ENCODE data around the gene SERPINB10. TPM values are rescaled to one million over a fixed set of nuclear protein-coding genes. Genes with fewer than 3 reads are reported as not detected.

Gene SERPINB10
- total and polyA plus RNA-seq, 2 donors from 2014 or later, result not detected

DNA sequence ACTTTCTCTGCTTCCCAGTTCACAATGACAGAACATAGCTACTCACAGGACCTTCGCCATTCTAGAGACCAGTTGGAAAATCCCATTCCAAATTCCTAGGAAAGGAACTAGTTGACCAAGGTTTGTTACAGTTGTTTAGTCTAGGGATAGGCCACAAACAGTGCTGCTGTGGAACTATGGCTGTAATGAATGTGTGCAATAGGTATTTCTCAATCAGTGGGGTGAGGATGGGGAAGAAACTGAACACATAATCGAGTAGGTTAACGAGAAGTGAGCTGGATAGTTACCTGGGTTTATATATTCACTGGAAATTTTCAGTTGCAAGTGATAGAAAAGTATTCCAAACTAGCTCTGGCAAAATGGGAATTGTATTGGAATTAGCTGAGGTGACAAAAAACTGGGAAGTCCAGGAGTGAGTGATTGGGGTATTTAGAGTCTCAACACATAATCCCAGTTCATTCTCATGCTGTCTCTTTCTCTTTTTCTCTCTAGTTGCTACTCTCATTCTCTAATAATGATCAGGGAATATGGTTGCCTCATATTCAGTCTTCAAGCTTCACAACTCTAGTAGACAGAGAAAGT, 23.1 kb downstream of the SERPINB10 start:
- intact Hi-C loops (cut with DNase I), result no loop called here
- FAIRE-seq (no peak), DNase-seq (no peak)
- H3K9me3 ChIP-seq (ENCODE audit: control insufficient read depth in 2 of 3, insufficient read depth in 1 of 3, low read length in 3 of 3), result no peaks in the 10 kb centered on the region
- H3K36me3 ChIP-seq (ENCODE audit: control insufficient read depth in 2 of 3, insufficient read depth in 3 of 3, low read length in 3 of 3), result no peaks in the 10 kb centered on the region
- H3K27me3 ChIP-seq (ENCODE audit: control insufficient read depth, insufficient read depth, low read length), result no peaks in the 10 kb centered on the region
- TF ChIP-seq, protein P1, sequence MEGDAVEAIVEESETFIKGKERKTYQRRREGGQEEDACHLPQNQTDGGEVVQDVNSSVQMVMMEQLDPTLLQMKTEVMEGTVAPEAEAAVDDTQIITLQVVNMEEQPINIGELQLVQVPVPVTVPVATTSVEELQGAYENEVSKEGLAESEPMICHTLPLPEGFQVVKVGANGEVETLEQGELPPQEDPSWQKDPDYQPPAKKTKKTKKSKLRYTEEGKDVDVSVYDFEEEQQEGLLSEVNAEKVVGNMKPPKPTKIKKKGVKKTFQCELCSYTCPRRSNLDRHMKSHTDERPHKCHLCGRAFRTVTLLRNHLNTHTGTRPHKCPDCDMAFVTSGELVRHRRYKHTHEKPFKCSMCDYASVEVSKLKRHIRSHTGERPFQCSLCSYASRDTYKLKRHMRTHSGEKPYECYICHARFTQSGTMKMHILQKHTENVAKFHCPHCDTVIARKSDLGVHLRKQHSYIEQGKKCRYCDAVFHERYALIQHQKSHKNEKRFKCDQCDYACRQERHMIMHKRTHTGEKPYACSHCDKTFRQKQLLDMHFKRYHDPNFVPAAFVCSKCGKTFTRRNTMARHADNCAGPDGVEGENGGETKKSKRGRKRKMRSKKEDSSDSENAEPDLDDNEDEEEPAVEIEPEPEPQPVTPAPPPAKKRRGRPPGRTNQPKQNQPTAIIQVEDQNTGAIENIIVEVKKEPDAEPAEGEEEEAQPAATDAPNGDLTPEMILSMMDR (IDR thresholded peaks at IDR 0.05; ENCODE audit: borderline replicate concordance, extremely low read depth, insufficient read depth), result no peak
- H3K4me3 ChIP-seq (ENCODE audit: low read length in 3 of 3), result no peak overlapping the region
- no peak overlapping the region for H3K27ac ChIP-seq (ENCODE audit: low read depth in 2 of 2, low read length in 2 of 2)
- no peaks in the 10 kb centered on the region for H3K4me1 ChIP-seq (ENCODE audit: control insufficient read depth in 2 of 3, insufficient read depth in 2 of 3, low read depth in 1 of 3, low read length in 3 of 3)
- H3K9ac ChIP-seq (ENCODE audit: low read length in 3 of 3), result no peak overlapping the region

GRCh38 chr18:63936156-63936931, 28.6 kb downstream of the SERPINB10 start:
- TF ChIP-seq, protein P1 (IDR thresholded peaks at IDR 0.05; ENCODE audit: borderline replicate concordance, extremely low read depth, insufficient read depth), result peak; percentile 52
- no peak for FAIRE-seq
- intact Hi-C loops (cut with DNase I), result no loop called here
- peak; percentile 81 to 91 (median 83) for DNase-seq
- Histone ChIP-seq H3K27me3 (ENCODE audit: control insufficient read depth, insufficient read depth, low read length) (no peaks in the 10 kb centered on the region), H3K9me3 (ENCODE audit: control insufficient read depth in 2 of 3, insufficient read depth in 1 of 3, low read length in 3 of 3) (no peaks in the 10 kb centered on the region), H3K9ac (ENCODE audit: low read length in 3 of 3) (peak overlapping the region in 1 of 3 donors; percentile 47), H3K27ac (ENCODE audit: low read depth in 2 of 2, low read length in 2 of 2) (no peak overlapping the region), H3K4me3 (ENCODE audit: low read length in 3 of 3) (peak overlapping the region; percentile 44 to 60 (median 50)), H3K36me3 (ENCODE audit: control insufficient read depth in 2 of 3, insufficient read depth in 3 of 3, low read length in 3 of 3) (no peaks in the 10 kb centered on the region), H3K4me1 (ENCODE audit: control insufficient read depth in 2 of 3, insufficient read depth in 2 of 3, low read depth in 1 of 3, low read length in 3 of 3) (no peaks in the 10 kb centered on the region)

DNA sequence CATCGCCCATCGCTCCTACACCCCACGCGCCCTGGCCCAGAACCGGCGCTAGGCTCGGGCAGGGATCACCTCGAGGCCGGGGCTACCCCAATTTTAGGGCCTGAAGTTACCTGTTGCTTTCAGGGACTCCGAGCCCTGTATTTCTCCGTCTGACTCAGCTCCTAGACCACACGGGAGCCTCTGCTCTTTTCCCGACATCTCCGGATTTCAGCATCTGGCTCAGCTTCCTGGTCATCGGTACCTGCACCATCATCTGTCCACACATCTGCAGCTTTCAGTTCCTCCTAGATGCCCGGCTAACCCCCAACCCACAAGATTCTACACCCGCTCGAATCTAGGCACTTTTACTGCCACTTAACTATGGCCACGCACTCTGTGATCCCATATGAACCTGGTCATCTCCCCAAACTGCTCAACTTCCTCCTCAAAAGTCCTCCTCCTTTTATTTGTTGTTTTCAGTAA, 29.2 kb downstream of the SERPINB10 start:
- no peaks in the 10 kb centered on the region for H3K36me3 ChIP-seq (ENCODE audit: control insufficient read depth in 2 of 3, insufficient read depth in 3 of 3, low read length in 3 of 3)
- TF ChIP-seq, protein P1 (IDR thresholded peaks at IDR 0.05; ENCODE audit: borderline replicate concordance, extremely low read depth, insufficient read depth), result no peak
- H3K4me1 ChIP-seq (ENCODE audit: control insufficient read depth in 2 of 3, insufficient read depth in 2 of 3, low read depth in 1 of 3, low read length in 3 of 3), result no peaks in the 10 kb centered on the region
- no peak overlapping the region for H3K9ac ChIP-seq (ENCODE audit: low read length in 3 of 3)
- no peaks in the 10 kb centered on the region for H3K27me3 ChIP-seq (ENCODE audit: control insufficient read depth, insufficient read depth, low read length)
- H3K27ac ChIP-seq (ENCODE audit: low read depth in 2 of 2, low read length in 2 of 2), result no peak overlapping the region
- DNase-seq (no peak), FAIRE-seq (no peak)
- H3K4me3 ChIP-seq (ENCODE audit: low read length in 3 of 3), result peak overlapping the region in 1 of 3 donors; percentile 50
- no peaks in the 10 kb centered on the region for H3K9me3 ChIP-seq (ENCODE audit: control insufficient read depth in 2 of 3, insufficient read depth in 1 of 3, low read length in 3 of 3)
- intact Hi-C loops (cut with DNase I), result no loop called here

Data from kidney (tissue), 14 donors.